Trophoblast cell (in vitro differentiated cells and primary cell): ENCODE data around the gene PRKCB.

Source experiments
- DNase-seq, 2 donors: peaks; one replicate each; pipeline ENCODE4 v3.0.0-alpha.2; 2016
- H2AFZ ChIP-seq: 2 replicates; pipeline ENCODE4 v1.6.1; 2013; ENCODE audit warnings: low read length, moderate library complexity, mild to moderate bottlenecking; ENCODE audit not compliant: insufficient read depth, poor library complexity
- H2AK5ac ChIP-seq: 2 replicates; pipeline ENCODE4 v1.6.1; 2013; ENCODE audit warnings: mild to moderate bottlenecking, low read length
- H2BK120ac ChIP-seq: 2 replicates; pipeline ENCODE4 v1.6.1; 2013; ENCODE audit warnings: low read length, mild to moderate bottlenecking, moderate library complexity; ENCODE audit not compliant: insufficient read depth, poor library complexity
- H2BK12ac ChIP-seq: 2 replicates; pipeline ENCODE4 v1.6.1; 2013; ENCODE audit warnings: mild to moderate bottlenecking, low read length, moderate library complexity
- H2BK5ac ChIP-seq: 2 replicates; pipeline ENCODE4 v1.6.1; 2013; ENCODE audit warnings: low read length, low read depth, moderate library complexity, mild to moderate bottlenecking; ENCODE audit not compliant: poor library complexity
- H3K14ac ChIP-seq: 2 replicates; pipeline ENCODE4 v1.6.1; 2013; ENCODE audit warnings: mild to moderate bottlenecking, low read length
- H3K18ac ChIP-seq: 2 replicates; pipeline ENCODE4 v1.6.1; 2013; ENCODE audit warnings: mild to moderate bottlenecking, low read length
- H3K23ac ChIP-seq: 2 replicates; pipeline ENCODE4 v1.6.1; 2013; ENCODE audit warnings: low read length
- H3K27ac ChIP-seq: 2 replicates; pipeline ENCODE4 v1.5.1; 2013; ENCODE audit warnings: low read depth, mild to moderate bottlenecking, inconsistent platforms, low read length, moderate library complexity
- H3K27me3 ChIP-seq: 2 replicates; pipeline ENCODE4 v1.6.1; 2013; ENCODE audit warnings: inconsistent platforms, mild to moderate bottlenecking, low read length, moderate library complexity; ENCODE audit not compliant: insufficient read depth
- H3K36me3 ChIP-seq, 2 experiments: 1 replicate in 1 of 2; 2 replicates in 1 of 2; pipeline ENCODE4 v1.6.1; 2013; ENCODE audit warnings: low read length in 2 of 2, mild to moderate bottlenecking in 2 of 2, moderate library complexity in 1 of 2; ENCODE audit not compliant: insufficient read depth in 2 of 2, control insufficient read depth in 1 of 2
- H3K4ac ChIP-seq: 2 replicates; pipeline ENCODE4 v1.6.1; 2013; ENCODE audit warnings: low read depth, mild to moderate bottlenecking, low read length, moderate library complexity
- H3K4me1 ChIP-seq, 2 experiments: 1 replicate in 1 of 2; 2 replicates in 1 of 2; pipeline ENCODE4 v1.6.1; 2013; ENCODE audit warnings: low read length in 2 of 2, mild to moderate bottlenecking in 2 of 2, moderate library complexity in 1 of 2; ENCODE audit not compliant: insufficient read depth in 2 of 2, control insufficient read depth in 1 of 2
- H3K4me2 ChIP-seq: 2 replicates; pipeline ENCODE4 v1.6.1; 2013; ENCODE audit warnings: inconsistent platforms, mild to moderate bottlenecking, low read length, moderate library complexity
- H3K4me3 ChIP-seq: 2 replicates; pipeline ENCODE4 v1.5.1; 2013; ENCODE audit warnings: mild to moderate bottlenecking, low read depth, low read length, inconsistent platforms
- H3K79me1 ChIP-seq: one replicate; pipeline ENCODE4 v1.6.1; 2013; ENCODE audit warnings: low read length
- H3K79me2 ChIP-seq: 2 replicates; pipeline ENCODE4 v1.6.1; 2013; ENCODE audit warnings: low read length, mild to moderate bottlenecking; ENCODE audit not compliant: control insufficient read depth, insufficient read depth, poor library complexity
- H3K9ac ChIP-seq: 2 replicates; pipeline ENCODE4 v1.6.1; 2013; ENCODE audit warnings: mild to moderate bottlenecking, low read length
- H3K9me3 ChIP-seq: 2 replicates; pipeline ENCODE4 v1.6.1; 2013; ENCODE audit warnings: low read depth, mild to moderate bottlenecking, control low read depth, inconsistent platforms, low read length; ENCODE audit not compliant: insufficient read depth
- H4K12ac ChIP-seq: 2 replicates; pipeline ENCODE4 v1.6.1; 2013; ENCODE audit warnings: low read depth, mild to moderate bottlenecking, low read length, moderate library complexity
- H4K8ac ChIP-seq: 2 replicates; pipeline ENCODE4 v1.6.1; 2013; ENCODE audit warnings: low read depth, mild to moderate bottlenecking, low read length, moderate library complexity
- H4K91ac ChIP-seq: one replicate; pipeline ENCODE4 v1.6.1; 2013; ENCODE audit warnings: low read depth, mild to moderate bottlenecking, low read length, moderate library complexity
- WGBS: extraction: QIAGEN DNeasy Blood & Tissue Kit; methylation state at CpG from one replicate; pipeline ENCODE4 v1.1.7; 2013; ENCODE audit warnings: missing lambda C conversion rate; ENCODE audit not compliant: insufficient read length, insufficient coverage; ENCODE audit errors: extremely low coverage; 5-methylcytosine and 5-hydroxymethylcytosine counted together

The PRKCB gene

DNA sequence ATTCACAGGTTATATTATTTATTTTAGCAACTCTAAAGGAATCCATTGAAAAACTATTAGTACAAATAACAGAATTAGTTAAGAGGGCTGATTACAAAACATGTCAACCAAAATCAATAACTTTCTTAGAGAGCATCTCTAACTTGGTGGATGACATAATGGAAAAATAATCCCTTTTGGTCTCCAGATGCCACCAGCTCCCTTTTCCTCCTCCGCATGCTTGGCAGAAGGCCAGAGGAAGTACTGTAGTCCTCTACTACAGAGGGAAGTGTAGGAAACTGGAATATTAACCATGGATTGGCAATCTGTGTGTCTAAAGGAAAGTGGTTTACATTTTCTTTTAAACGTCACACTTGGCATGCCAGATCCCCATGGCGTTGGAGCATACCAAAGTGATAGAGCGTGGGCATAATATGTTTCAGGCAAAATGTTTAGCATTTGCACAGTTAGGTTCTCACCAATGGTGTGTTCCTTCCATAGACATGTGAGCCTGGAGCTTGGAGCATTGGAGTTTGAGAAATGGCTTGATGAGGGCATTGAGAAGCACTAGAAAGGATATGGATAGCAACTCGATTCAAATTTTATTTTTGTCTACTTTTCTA, 106.3 kb downstream of the PRKCB start:
- no peak overlapping the region for H2BK5ac ChIP-seq
- H3K4me2 ChIP-seq = no peak overlapping the region
- H3K4ac ChIP-seq = no peak overlapping the region
- no peaks in the 10 kb centered on the region for H3K36me3 ChIP-seq
- H2AK5ac ChIP-seq = no peak overlapping the region
- H3K79me2 ChIP-seq = no peaks in the 10 kb centered on the region
- no peak overlapping the region for H4K91ac ChIP-seq
- H4K8ac ChIP-seq = no peak overlapping the region
- no peaks in the 10 kb centered on the region for H3K27me3 ChIP-seq
- H2BK12ac ChIP-seq = no peak overlapping the region
- H3K23ac ChIP-seq = no peak overlapping the region
- H3K4me1 ChIP-seq = no peaks in the 10 kb centered on the region
- DNase-seq = no peak
- H3K18ac ChIP-seq = no peak overlapping the region
- H2BK120ac ChIP-seq = no peak overlapping the region
- no peaks in the 10 kb centered on the region for H3K9me3 ChIP-seq
- no peak overlapping the region for H3K14ac ChIP-seq
- WGBS = no CpG with 5 or more reads among the region's 5 CpGs
- no peak overlapping the region for H2AFZ ChIP-seq
- H3K4me3 ChIP-seq = no peak overlapping the region
- H4K12ac ChIP-seq = no peak overlapping the region
- no peaks in the 10 kb centered on the region for H3K79me1 ChIP-seq
- H3K9ac ChIP-seq = no peak overlapping the region
- H3K27ac ChIP-seq = no peak overlapping the region

DNA sequence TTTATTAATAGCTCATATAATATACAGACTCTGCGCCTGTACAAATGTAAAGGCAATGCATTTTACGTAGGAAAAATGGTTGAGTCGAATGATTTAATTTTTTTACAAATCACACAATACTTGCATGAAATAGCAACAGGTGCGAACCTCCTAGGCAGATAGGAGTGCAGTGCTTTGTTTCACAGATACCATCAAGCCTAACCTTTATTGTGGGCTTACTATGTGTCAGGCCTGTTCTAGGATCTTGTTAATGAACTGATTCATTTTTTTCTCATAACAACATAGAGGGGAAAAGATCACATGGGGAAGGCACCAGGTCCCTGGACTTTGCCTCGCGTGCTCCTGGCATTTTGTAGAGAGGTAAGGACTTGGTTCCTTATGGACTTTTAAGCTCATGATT, 107.8 kb downstream of the PRKCB start:
- no peak overlapping the region for H4K12ac ChIP-seq
- no peaks in the 10 kb centered on the region for H3K36me3 ChIP-seq

DNA sequence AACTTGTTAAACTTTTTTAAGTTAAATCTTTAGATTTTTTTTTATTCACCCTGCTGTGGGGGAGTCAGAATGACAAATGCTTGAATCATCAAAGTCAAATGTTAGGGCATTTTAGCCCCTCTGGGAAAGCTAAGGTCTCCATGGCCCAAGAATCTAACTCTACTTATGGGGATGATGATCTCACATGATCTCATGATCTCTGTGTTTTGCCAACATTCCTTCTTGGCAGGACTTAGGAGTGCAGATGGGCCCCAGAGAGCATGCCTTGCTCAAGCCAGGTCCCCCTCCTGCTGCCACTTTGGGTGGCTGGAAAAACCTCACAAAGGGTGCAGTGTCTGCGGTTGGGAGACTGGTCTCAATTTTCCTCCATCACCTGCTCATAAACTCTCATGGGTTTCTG, 108.6 kb downstream of the PRKCB start:
- WGBS = no CpG with 5 or more reads among the region's 1 CpG
- no peak overlapping the region for H2BK12ac ChIP-seq
- no peak overlapping the region for H3K27ac ChIP-seq
- no peak overlapping the region for H3K18ac ChIP-seq
- H3K9me3 ChIP-seq = no peaks in the 10 kb centered on the region
- H3K4ac ChIP-seq = no peak overlapping the region
- H4K8ac ChIP-seq = no peak overlapping the region
- H2AK5ac ChIP-seq = no peak overlapping the region
- H3K27me3 ChIP-seq = no peaks in the 10 kb centered on the region
- no peak overlapping the region for H4K91ac ChIP-seq
- H3K4me2 ChIP-seq = no peak overlapping the region
- H3K23ac ChIP-seq = no peak overlapping the region
- H3K4me1 ChIP-seq = no peaks in the 10 kb centered on the region
- H2BK5ac ChIP-seq = no peak overlapping the region
- no peaks in the 10 kb centered on the region for H3K79me1 ChIP-seq
- DNase-seq = no peak
- H4K12ac ChIP-seq = no peak overlapping the region
- no peaks in the 10 kb centered on the region for H3K79me2 ChIP-seq
- no peak overlapping the region for H2AFZ ChIP-seq
- no peak overlapping the region for H3K4me3 ChIP-seq
- H3K9ac ChIP-seq = no peak overlapping the region
- H3K36me3 ChIP-seq = no peaks in the 10 kb centered on the region
- H2BK120ac ChIP-seq = no peak overlapping the region
- H3K14ac ChIP-seq = no peak overlapping the region

More for the DNA sequence above, 107.8 kb downstream of the PRKCB start:
- no peak overlapping the region for H3K27ac ChIP-seq
- H3K18ac ChIP-seq = no peak overlapping the region
- DNase-seq = no peak
- H3K27me3 ChIP-seq = no peaks in the 10 kb centered on the region
- H2BK120ac ChIP-seq = no peak overlapping the region
- no peak overlapping the region for H3K4me2 ChIP-seq
- H3K4ac ChIP-seq = no peak overlapping the region
- no peak overlapping the region for H2AK5ac ChIP-seq
- no peak overlapping the region for H2BK5ac ChIP-seq
- no peak overlapping the region for H3K23ac ChIP-seq
- no peaks in the 10 kb centered on the region for H3K79me2 ChIP-seq
- H4K8ac ChIP-seq = no peak overlapping the region
- H3K14ac ChIP-seq = no peak overlapping the region
- no peaks in the 10 kb centered on the region for H3K79me1 ChIP-seq
- no peaks in the 10 kb centered on the region for H3K4me1 ChIP-seq
- no peak overlapping the region for H2AFZ ChIP-seq
- WGBS = no CpG with 5 or more reads among the region's 6 CpGs
- H3K9me3 ChIP-seq = no peaks in the 10 kb centered on the region
- no peak overlapping the region for H3K9ac ChIP-seq
- no peak overlapping the region for H4K91ac ChIP-seq
- H3K4me3 ChIP-seq = no peak overlapping the region
- no peak overlapping the region for H2BK12ac ChIP-seq

DNA sequence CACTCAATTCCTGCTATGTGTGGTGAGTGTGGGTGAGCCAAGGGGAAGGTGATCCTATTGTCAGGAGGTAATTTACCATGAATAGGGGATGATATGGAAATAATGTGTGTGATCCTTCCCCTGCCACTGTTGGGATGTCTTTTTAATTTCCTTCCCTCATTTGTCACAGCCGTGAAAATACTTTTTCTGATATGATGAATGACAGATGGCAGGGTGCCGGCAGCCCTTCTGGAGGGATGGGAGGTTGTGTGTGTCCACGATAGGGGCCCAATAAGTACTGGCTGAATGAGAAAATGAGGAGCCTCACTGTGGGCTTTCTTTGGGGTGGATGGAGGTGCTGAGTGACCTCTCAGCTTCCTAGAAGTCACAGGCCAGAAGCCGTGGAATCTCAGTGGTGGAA, 109.5 kb downstream of the PRKCB start:
- no peak for DNase-seq

More for the DNA sequence above, 109.5 kb downstream of the PRKCB start:
- Histone ChIP-seq H3K4me1 (no peaks in the 10 kb centered on the region), H2AK5ac (no peak overlapping the region), H3K9me3 (no peaks in the 10 kb centered on the region), H3K18ac (no peak overlapping the region), H2AFZ (no peak overlapping the region), H2BK12ac (no peak overlapping the region), H4K91ac (no peak overlapping the region), H2BK120ac (no peak overlapping the region), H3K23ac (no peak overlapping the region), H3K4me2 (no peak overlapping the region), H3K4ac (no peak overlapping the region), H3K79me1 (no peaks in the 10 kb centered on the region), H3K4me3 (no peak overlapping the region), H2BK5ac (no peak overlapping the region), H4K12ac (no peak overlapping the region), H3K27me3 (no peaks in the 10 kb centered on the region), H3K14ac (no peak overlapping the region), H3K27ac (no peak overlapping the region), H3K9ac (no peak overlapping the region), H4K8ac (no peak overlapping the region), H3K79me2 (no peaks in the 10 kb centered on the region), H3K36me3 (no peaks in the 10 kb centered on the region)
- no CpG with 5 or more reads among the region's 4 CpGs for WGBS
